Colon (tissue), 2 donors: ENCODE results near the gene NLGN1.

ENCODE experiments used
- FAIRE-seq: peaks from 2 replicates; lab custom pipeline; 2012; peaks lifted over from hg19 to GRCh38; lab: Jason Lieb, UNC
- donor health status: control.
- donor health status: control.

Gene NLGN1

DNA sequence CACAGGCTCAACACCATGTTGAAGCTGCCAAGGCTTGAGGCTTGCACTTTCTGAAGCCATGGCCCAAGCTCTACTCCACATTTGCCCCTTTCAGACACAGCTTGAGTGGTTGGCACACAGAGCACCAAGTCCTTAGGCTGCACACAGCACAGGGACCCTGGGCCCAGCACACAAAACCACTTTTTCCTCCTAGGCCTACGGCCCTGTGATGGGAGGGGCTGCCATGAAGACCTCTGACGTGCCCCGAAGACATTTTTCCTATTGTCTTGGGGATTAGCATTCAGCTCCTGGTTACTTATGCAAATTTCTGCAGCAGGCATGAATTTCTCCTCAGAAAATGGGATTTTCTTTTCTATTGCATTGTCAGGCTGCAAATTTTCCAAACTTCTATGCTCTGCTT is 445.5 kb downstream of the NLGN1 start:
- no peak for FAIRE-seq

DNA sequence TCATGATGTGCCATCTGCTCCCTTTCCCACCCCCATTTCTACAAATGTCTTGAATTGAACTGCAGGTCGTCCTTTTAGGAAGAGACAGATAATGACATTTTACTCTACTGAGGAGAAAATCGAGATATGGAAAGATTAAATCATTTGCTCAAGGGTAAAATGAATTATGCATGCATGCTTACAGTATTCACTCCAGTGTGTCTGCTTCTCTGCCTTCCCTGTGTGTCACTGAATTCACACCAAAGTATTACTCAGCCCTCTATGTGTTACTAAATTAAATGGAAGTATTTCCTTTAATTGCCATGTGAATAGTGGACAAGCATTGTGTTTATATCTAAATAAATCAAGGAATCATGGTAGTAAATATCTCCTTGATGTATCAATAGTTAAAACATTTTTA is 449.0 kb downstream of the NLGN1 start:
- no peak for FAIRE-seq

DNA sequence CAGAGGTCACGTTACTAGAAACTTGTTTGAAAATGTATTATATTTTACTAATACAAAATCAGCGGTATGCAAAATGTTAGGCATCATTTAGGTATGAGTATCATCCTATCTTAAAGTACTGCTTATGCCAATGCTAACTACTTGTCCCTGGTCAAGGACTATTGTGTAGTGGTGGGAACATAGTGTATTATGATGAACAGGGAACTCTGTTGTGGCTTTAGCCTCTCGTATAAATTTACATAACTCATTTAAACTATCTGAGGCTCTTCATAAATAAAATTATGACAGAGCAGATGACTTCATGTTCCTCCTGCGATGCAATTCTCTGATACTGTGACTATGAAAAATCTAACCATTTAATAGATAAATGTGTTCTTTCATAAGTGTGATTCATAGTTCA is 451.9 kb downstream of the NLGN1 start:
- no peak for FAIRE-seq

DNA sequence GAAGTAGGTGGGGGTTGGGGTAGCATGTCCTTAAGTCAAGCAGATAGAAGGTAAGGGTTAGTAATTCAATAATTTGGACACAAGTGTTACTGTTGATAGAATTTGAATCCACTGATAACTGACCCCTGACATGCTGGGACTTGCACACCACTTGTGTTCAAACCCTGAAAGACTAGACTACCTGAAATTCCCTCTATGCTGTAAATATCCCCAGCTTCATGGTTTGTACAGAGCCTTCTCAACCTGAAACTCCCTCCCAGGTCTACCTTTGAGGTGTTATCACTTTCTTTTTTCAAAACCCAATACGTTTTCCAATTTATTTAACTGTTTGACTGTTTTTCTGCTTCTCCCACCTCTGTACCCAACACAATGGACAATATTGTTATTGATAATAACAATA is 459.6 kb downstream of the NLGN1 start:
- FAIRE-seq: no peak

GRCh38 chr3:173862701-173863100 is 465.2 kb downstream of the NLGN1 start:
- FAIRE-seq: no peak

DNA sequence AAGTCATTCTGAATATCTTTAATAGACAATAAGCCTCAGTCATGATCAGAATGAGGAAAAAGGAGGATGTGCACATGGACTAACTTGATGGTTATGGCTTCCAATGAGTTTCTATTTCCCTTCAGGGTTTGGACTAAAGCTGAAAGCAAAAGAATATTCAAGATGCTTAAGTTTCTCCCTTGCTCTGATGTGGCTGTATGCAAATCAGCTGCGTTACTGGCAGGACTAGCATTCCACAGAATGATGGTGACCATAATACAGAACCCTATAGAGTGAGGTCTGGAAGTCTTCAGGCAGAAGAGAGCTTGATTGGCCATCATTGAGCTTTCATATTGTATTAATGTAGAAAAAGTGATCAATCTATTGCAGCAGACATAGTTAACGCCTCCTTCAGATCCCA is 466.0 kb downstream of the NLGN1 start:
- no peak for FAIRE-seq

DNA sequence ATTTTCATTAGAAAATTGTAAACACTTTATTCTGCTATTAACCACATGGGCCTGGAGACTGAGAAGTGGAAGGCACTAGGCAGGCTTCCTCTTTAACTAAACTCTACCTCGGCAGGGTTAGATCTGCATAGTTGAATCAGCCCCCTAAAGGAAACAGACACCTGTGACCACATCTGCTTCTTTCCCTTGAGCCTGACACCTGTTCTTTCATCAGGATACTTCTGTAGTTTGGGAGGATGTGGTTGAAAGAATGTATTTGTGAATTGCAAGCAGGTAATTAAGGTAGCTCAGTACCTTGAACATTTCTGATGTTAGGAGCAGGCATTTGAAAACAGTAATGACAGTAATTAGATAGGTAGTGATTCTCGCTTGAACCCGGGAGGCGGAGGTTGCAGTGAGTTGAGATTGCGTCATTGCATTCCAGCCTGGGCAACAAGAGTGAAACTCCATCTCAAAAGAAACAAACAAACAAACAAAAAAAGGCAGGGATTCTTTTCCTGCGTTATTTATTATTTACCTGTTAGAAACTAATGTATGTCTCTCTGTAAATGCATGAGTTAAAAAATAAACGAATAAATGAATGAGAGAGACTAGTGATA is 468.5 kb downstream of the NLGN1 start:
- no peak for FAIRE-seq

- no peak for FAIRE-seq
These were observed 472.2 kb downstream of the NLGN1 start for GRCh38 chr3:173869766-173870165.

- FAIRE-seq: no peak
These were observed 473.4 kb downstream of the NLGN1 start for GRCh38 chr3:173870976-173871375.

GRCh38 chr3:173875790-173876189 is 478.2 kb downstream of the NLGN1 start:
- FAIRE-seq: no peak

- no peak for FAIRE-seq
These were observed 478.9 kb downstream of the NLGN1 start for GRCh38 chr3:173876476-173876875.

DNA sequence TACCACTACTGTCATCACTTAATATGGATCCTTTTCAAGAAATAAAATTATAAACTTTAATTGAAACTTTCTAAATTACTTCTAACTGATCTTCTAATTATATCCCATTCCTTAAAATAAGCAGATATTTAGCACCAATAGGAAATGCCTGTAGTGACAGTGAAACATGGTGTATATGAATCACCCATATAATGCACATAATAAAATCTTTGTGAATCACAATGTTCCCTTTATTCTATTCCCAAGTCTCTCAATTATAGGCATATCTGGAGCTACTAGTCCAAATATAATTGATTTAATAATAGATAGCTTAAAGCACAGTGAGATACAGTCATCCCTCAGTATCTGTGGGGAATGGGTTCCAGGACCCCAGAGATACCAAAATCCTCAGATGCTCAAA is 490.3 kb downstream of the NLGN1 start:
- no peak for FAIRE-seq

DNA sequence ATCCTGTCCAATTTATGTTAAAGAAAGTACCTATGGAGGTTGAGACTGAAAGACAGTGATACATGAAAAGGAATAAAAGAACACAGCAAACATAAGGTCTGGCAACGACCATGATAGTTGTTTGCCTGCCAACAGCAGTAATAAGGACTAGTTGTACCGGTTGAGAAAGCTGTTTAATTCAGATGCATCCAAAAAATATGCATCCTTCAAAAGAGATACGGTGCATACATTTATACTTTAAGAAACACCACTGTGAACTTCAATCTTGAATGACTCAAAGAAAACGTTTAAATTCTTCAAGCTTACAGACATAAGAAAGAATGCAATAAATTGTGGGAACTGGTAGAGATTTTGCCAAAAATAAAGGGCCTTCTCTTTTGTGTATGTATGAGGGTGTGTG is 492.1 kb downstream of the NLGN1 start:
- no peak for FAIRE-seq

DNA sequence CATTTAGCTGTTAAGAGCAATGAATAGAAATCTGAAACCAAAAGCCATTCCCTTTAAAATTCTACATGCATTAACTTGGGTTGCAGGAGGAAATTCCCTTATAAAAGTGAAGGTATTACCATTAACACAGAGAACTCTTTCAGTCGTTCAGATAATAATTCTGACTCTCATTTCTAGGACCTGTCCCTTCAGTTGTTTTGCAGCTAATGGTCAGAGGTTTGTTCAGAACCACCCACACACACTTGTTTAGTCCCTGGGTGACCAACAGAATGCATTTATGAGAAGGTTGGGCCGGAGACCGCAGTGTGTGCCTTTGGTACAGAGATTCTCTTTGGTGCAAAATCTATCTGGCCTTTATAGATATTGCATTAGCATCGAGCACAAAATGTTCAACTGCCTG is 492.5 kb downstream of the NLGN1 start:
- no peak for FAIRE-seq

DNA sequence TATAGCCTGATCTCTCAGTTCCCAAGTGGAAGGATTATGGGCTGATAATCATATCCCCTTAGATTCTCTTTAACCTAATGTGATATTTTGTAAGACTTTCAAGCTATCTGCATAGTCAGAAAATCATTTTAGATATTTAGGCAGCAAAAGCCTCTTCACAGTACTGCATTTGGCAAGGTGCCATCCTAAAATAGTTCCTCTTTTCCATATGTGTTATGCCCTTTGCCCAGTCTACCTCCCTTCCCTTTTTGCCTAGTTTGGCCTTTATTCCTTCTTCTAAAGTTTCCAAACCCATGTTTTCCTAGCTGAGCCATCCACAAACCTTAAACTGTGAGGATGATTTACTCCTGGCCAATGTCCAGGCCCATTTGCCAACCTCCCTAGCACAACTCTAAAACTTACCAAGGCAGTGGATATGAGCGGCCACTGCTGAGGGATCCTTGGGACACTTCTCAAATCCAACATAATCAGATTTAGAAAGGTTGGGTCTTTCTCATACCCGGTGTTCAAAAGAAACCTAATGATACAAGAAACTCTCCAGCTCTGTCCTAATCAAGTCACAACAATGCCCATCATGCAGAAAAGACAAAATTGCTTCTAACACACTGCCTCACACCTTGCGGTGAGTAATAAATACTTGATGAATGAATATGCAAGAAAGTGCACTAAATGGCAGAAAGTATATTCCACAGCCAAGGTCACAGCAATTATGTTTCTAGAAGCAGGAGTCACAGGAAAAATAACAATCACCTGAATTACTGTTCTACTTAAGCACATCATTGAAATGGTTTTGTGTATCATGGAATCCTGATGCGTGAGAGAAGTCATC is 493.9 kb downstream of the NLGN1 start:
- FAIRE-seq: no peak

DNA sequence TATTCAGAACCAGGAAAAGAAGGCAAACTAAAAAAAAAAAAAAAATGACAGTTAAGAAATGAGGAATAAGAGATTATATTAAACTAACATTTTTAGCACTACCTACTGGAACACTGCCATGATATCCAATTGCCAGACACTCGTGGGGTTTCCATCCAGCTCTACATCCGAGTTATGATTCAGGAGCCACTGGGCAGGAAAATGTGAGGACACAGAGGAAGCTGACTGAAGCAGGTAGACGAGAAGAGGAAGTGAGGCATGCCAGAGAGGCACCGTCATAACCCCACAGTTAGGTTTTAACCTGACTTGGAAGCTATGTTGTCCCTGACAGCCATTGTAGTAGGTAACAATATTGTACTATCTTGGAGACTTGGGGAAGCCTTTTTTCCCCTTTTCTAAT is 495.0 kb downstream of the NLGN1 start:
- no peak for FAIRE-seq

DNA sequence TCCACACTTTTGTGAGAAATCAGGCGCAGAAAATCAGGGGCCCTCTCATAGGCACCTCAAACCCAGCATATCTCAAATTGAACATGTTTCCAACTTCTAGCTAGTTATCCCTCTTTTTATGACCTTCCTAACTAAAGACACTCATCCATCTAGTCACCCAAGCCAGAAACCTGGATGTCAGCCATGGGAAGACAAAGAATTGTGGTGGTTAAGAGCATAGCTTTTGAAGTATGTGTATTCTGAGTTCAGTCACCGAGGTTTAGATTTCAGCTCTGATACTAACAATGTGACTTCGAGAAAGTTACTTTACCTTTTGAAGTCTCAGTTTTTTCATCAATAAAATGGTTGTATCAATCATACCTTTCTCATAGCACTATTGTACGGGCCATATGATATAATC is 495.5 kb downstream of the NLGN1 start:
- FAIRE-seq: no peak

GRCh38 chr3:173893835-173894234 is 496.3 kb downstream of the NLGN1 start:
- FAIRE-seq: no peak

DNA sequence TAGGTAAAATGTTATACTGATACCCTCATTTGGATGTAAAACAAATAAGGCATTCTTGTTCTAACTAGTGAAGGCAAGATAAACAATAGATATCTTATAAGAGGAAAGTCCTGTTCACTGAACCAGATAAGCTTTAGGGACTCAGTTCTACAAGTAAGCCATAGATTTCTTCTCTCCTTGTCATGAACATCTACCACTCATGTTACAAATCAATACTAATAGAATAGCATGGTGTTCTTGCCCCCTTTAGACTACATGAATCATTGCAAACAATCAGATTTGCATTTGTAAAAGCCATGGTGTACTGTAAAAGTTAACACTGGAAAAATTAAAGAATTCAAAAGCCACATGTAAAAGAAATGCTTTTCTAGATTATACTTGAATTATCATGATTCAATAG is 500.1 kb downstream of the NLGN1 start:
- FAIRE-seq: no peak

- no peak for FAIRE-seq
These were observed 504.1 kb downstream of the NLGN1 start for GRCh38 chr3:173901649-173902048.

- FAIRE-seq: no peak
These were observed 504.9 kb downstream of the NLGN1 start for GRCh38 chr3:173902401-173902800.

DNA sequence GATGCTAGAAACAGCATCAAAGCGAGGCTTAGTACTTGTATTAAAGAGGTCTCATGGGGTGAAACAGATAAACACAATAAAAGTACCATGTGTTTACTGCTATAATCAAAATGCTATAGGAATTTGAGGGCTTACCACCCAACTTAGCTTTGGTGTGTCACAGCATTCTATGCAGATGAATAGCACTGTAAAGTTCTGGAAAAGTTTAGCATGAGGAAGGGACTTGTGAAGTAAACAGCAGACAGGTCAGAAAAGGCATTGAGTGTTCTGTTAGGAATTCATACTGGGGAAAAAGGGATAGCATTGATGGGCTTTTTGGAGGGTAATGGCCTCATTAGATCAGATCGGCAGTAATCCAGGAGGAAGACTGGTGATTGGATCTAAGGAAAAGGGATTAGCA is 505.3 kb downstream of the NLGN1 start:
- FAIRE-seq: no peak

- no peak for FAIRE-seq
These were observed 507.8 kb downstream of the NLGN1 start for GRCh38 chr3:173905381-173905780.

GRCh38 chr3:173911446-173911845 is 513.9 kb downstream of the NLGN1 start:
- FAIRE-seq: no peak
